Measurements from ENCODE around the gene JAM2.
A peak's percentile ranks its signal among the peaks of the same experiment; 100 is the strongest.

The JAM2 gene

DNA sequence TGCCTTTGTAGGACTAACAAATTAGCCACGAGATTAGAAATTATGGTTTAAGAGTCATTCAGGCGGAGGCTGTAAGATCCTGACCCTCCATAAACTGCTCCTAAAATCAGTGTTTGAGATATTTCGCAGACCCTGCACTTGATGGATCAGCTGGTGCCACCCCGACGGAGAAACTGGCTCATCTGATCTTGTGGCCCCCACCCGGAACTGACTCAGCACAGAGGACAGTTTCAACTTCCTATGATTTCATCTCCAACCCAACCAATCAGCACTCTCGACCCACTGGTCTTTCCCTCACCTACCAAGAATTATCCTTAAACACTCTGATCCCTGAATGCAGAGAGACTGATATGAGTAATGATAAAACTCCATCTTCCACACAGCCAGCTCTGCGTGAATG is 3.7 kb upstream of the JAM2 start:
- CTCF ChIA-PET = interaction anchor here (1.4 to 6.6 kb wide), 5 partner anchors 13 to 113 kb away, joined by 3 to 53 read pairs (median 3); no protein-coding TSS in a partner anchor
- TF ChIP-seq, protein P1, sequence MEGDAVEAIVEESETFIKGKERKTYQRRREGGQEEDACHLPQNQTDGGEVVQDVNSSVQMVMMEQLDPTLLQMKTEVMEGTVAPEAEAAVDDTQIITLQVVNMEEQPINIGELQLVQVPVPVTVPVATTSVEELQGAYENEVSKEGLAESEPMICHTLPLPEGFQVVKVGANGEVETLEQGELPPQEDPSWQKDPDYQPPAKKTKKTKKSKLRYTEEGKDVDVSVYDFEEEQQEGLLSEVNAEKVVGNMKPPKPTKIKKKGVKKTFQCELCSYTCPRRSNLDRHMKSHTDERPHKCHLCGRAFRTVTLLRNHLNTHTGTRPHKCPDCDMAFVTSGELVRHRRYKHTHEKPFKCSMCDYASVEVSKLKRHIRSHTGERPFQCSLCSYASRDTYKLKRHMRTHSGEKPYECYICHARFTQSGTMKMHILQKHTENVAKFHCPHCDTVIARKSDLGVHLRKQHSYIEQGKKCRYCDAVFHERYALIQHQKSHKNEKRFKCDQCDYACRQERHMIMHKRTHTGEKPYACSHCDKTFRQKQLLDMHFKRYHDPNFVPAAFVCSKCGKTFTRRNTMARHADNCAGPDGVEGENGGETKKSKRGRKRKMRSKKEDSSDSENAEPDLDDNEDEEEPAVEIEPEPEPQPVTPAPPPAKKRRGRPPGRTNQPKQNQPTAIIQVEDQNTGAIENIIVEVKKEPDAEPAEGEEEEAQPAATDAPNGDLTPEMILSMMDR (IDR thresholded peaks at IDR 0.05; ENCODE audit: control extremely low read depth, extremely low read depth, low read depth, missing control alignments) = no peak
- no peak for DNase-seq (ENCODE audit: extremely low spot score)
- POLR2A ChIA-PET = no interaction called here

DNA sequence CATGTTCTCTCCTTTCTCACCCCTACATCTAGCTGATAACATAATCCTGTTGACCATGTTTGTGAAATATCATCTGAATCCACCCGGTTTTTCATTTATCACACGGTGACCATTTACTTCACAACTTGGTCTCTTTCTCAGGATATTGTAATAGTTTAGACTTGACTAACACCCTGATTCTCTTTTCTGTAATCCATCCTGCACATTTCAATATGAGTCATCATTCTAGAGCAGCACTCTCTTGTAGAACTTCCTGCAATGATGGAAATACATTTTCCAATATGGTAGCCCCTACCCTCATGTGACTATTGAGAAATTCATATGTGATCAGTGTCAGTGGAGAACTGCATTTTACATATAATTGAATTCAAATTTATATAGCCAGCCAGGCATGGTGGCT is 2.3 kb upstream of the JAM2 start:
- ChIA-PET POLR2A (no interaction called here), CTCF (interaction anchor here (1.2 to 6.6 kb wide), 6 partner anchors 26 to 226 kb away, joined by 3 to 53 read pairs (median 4); no protein-coding TSS in a partner anchor)
- DNase-seq (ENCODE audit: extremely low spot score) = peak; percentile 18
- TF ChIP-seq, protein P1 (IDR thresholded peaks at IDR 0.05; ENCODE audit: control extremely low read depth, extremely low read depth, low read depth, missing control alignments) = no peak

DNA sequence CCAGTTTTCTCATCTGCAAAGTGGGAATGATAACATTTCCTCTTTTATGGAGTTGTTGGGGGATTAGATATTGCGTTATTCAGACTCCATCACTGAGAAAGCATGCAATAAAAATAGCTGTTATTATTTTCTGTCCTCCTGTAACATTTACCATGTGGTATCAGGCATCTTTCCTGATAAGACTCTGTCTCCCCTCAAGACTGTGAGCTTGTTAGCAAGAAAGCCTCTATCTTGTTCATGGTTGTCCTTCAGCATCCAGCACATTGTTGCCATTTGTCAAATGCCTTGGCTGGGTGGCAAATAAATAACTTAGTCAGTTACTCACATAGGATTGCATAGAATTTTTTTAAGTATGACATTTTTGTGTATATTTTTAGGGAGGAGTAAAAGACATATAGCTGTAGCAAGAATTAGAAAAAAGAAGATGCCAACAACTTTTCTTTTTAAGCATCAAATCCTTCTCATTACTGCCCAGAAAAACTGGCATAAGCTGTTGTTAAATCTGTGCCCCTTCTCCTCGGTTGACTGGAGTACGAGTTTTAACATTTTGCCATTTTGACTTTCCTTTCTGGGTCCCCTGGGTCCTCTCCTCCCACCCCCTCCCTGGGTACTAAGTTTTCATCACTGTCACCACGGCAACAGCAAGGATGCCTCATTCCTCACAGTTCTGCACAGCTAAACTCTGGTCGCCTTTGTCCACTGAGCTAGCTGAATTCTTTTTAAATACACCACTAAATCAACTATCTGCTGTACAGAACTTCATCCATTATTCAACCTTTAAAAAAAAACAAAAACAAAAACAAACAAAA is 1.0 kb upstream of the JAM2 start:
- CTCF ChIA-PET = interaction anchor here (1.2 to 6.6 kb wide), 9 partner anchors 10 to 1079 kb away, joined by 3 to 53 read pairs (median 5); no protein-coding TSS in a partner anchor
- TF ChIP-seq, protein P1 (IDR thresholded peaks at IDR 0.05; ENCODE audit: control extremely low read depth, extremely low read depth, low read depth, missing control alignments) = no peak
- no peak for DNase-seq (ENCODE audit: extremely low spot score)
- POLR2A ChIA-PET = interaction anchor here (0.8 to 1.1 kb wide), 2 partner anchors 30 to 97 kb away, joined by 3 read pairs; partner anchors contain the start of genes ATP5PF and GABPA

DNA sequence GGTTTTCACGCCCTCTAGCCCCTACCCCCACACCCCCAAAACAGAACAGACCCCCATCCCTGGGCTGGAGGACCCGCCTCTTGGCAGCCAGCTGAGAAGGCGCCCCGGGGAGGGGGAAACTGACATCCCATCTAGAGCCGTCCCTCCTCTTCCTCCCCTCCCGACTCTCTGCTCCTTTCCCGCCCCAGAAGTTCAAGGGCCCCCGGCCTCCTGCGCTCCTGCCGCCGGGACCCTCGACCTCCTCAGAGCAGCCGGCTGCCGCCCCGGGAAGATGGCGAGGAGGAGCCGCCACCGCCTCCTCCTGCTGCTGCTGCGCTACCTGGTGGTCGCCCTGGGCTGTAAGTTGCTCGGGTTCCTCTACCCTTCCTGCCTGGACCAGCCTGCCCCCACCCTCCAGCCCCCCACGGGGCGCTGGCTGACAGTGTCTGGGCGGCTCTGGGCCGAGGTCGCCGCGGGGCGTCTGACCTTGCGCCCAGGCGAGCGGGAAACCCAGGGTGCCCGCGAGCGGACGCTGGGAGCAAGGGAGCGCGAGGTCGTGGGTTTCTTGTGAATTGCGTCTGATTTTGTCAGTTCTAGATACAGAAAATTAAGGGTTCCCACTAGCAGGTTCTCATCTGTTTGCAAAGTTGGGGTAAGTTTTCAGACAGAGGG is 618 bp downstream of the JAM2 start:
- TF ChIP-seq, protein P1 (IDR thresholded peaks at IDR 0.05; ENCODE audit: control extremely low read depth, extremely low read depth, low read depth, missing control alignments) = peak; percentile 52
- peak; percentile 83 for DNase-seq (ENCODE audit: extremely low spot score)
- POLR2A ChIA-PET = interaction anchor here (1.1 kb wide), 1 partner anchor 32 kb away, joined by 3 read pairs; no protein-coding TSS in a partner anchor
- CTCF ChIA-PET = interaction anchor here (1.2 to 6.6 kb wide), 5 partner anchors 12 to 225 kb away, joined by 3 to 53 read pairs (median 19); no protein-coding TSS in a partner anchor

DNA sequence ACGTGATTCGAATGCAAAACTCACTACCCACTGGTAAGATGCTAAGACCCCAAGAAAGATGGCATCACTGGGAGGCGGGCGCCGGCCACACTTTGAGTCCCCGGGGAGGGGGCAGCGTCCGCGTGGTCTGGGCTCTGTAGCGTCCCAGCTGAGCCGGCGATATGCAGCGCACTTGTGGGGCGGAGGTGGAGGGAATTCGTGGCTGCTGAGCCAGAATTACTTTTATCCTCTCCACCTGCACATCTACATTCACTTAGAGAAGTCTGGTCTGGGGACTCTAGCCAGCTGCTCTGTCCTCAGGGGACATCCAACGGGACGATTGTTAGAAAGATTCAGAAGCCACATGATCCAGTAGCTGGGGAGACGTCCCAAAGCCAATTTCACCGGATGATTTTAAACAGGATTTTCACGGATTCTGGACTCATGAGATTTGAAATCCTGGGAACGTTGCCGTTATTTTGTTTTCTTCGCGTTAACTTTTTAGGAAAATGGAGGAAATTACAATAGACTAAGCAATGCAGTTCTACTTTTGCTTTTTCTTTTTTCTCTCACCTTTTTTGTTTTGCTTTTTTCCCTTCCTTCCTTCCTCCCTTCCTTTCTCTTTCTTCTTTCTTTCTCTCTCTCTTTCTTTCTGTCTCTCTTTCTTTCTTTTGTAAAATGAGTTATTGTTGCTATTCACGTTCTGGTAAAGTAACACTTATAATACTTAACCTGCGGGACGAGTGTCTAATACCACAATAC is 1.3 kb downstream of the JAM2 start:
- CTCF ChIA-PET = interaction anchor here (1.2 to 5.4 kb wide), 3 partner anchors 13 to 161 kb away, joined by 3 to 20 read pairs (median 19); no protein-coding TSS in a partner anchor
- TF ChIP-seq, protein P1 (IDR thresholded peaks at IDR 0.05; ENCODE audit: control extremely low read depth, extremely low read depth, low read depth, missing control alignments) = no peak
- POLR2A ChIA-PET = no interaction called here
- DNase-seq (ENCODE audit: extremely low spot score) = peak; percentile 42

DNA sequence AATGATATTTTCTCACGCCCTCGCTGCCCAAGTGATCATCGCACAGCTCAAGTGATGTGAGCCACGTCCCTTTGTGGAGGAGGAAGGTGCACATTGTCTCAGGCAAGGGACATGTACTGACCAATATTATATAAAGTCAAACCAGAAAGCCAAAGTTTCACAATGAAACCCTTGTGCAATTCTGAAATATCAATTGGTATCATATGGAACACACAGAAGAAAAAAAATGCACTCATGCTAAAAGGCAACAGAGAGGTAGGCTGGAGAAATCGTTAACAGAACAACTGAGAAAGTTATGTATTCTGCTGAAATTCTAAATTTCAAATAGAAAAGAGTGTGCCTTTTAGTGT is 1.9 kb downstream of the JAM2 start:
- CTCF ChIA-PET = interaction anchor here (1.2 to 5.4 kb wide), 3 partner anchors 13 to 160 kb away, joined by 3 to 20 read pairs (median 19); no protein-coding TSS in a partner anchor
- TF ChIP-seq, protein P1 (IDR thresholded peaks at IDR 0.05; ENCODE audit: control extremely low read depth, extremely low read depth, low read depth, missing control alignments) = no peak
- no peak for DNase-seq (ENCODE audit: extremely low spot score)
- POLR2A ChIA-PET = no interaction called here

All from GM10248 (cell line).